HEK293T (cell line): ENCODE measurements around the gene RPRD1B.

Experiments
- ARNT ChIP-seq: fragments of 450-650 bp; IDR thresholded peaks from 2 replicates; pipeline ENCODE4 v1.6.1; 2017; ENCODE audit warnings: mild to moderate bottlenecking
- BHLHE40 ChIP-seq: fragments of 450-650 bp; IDR thresholded peaks from 2 replicates; pipeline ENCODE4 v1.6.1; 2016; ENCODE audit warnings: mild to moderate bottlenecking, moderate library complexity, borderline replicate concordance
- ELF4 ChIP-seq: fragments of 450-650 bp; IDR thresholded peaks from 2 replicates; pipeline ENCODE4 v1.6.1; 2017; ENCODE audit warnings: antibody characterized with exemption
- FOXK2 ChIP-seq: fragments of 450-650 bp; IDR thresholded peaks from 2 replicates; pipeline ENCODE4 v1.6.1; 2016; ENCODE audit warnings: mild to moderate bottlenecking
- LEF1 ChIP-seq: fragments of 450-650 bp; IDR thresholded peaks from 2 replicates; pipeline ENCODE4 v1.6.1; 2017; ENCODE audit warnings: mild to moderate bottlenecking, borderline replicate concordance
- NFRKB ChIP-seq: fragments of 450-650 bp; IDR thresholded peaks from 2 replicates; pipeline ENCODE4 v1.6.1; 2016; ENCODE audit warnings: mild to moderate bottlenecking, moderate library complexity
- SP1 ChIP-seq: fragments of 450-650 bp; IDR thresholded peaks from 2 replicates; pipeline ENCODE4 v1.6.1; 2017
- SUZ12 ChIP-seq: fragments of 450-650 bp; IDR thresholded peaks from 2 replicates; pipeline ENCODE4 v1.6.1; 2016; ENCODE audit warnings: mild to moderate bottlenecking
- ZNF384 ChIP-seq: fragments of 450-650 bp; IDR thresholded peaks from 2 replicates; pipeline ENCODE4 v1.6.1; 2016

GRCh38 chr20:38007526-38007925 lies 26.0 kb upstream of the RPRD1B start:
- TF ChIP-seq SUZ12 (no peak), SP1 (no peak), BHLHE40 (no peak), FOXK2 (no peak), ZNF384 (no peak), LEF1 (no peak), ARNT (no peak), ELF4 (no peak), NFRKB (no peak)
